HEK293T (cell line): ENCODE results near the gene MICAL2.

Source experiments
- CTCF ChIA-PET: fragments of 350-600 bp; formaldehyde crosslinking; extraction: SDS; loops from one replicate; lab custom pipeline; 2021; ENCODE audit warnings: antibody characterized with exemption, inconsistent platforms; lab: Yijun Ruan, JAX
- POLR2A ChIA-PET: fragments of 350-600 bp; formaldehyde crosslinking; extraction: SDS; loops from one replicate; lab custom pipeline; 2020; ENCODE audit warnings: antibody characterized with exemption, inconsistent platforms; lab: Yijun Ruan, JAX
- DNase-seq: peaks from one replicate; pipeline ENCODE4 v3.0.0; 2012; ENCODE audit warnings: mixed read lengths; ENCODE audit errors: extremely low spot score
- ARNT ChIP-seq: fragments of 450-650 bp; IDR thresholded peaks from 2 replicates; pipeline ENCODE4 v1.6.1; 2017; ENCODE audit warnings: mild to moderate bottlenecking
- BHLHE40 ChIP-seq: fragments of 450-650 bp; IDR thresholded peaks from 2 replicates; pipeline ENCODE4 v1.6.1; 2016; ENCODE audit warnings: mild to moderate bottlenecking, moderate library complexity, borderline replicate concordance
- CTBP1 ChIP-seq: fragments of 450-650 bp; IDR thresholded peaks from 2 replicates; pipeline ENCODE4 v1.6.1; 2016; ENCODE audit warnings: borderline replicate concordance
- ELF4 ChIP-seq: fragments of 450-650 bp; IDR thresholded peaks from 2 replicates; pipeline ENCODE4 v1.6.1; 2017; ENCODE audit warnings: antibody characterized with exemption
- FOXA1 ChIP-seq: fragments of 450-650 bp; IDR thresholded peaks from 2 replicates; pipeline ENCODE4 v1.6.1; 2016; ENCODE audit warnings: mild to moderate bottlenecking
- FOXK2 ChIP-seq: fragments of 450-650 bp; IDR thresholded peaks from 2 replicates; pipeline ENCODE4 v1.6.1; 2016; ENCODE audit warnings: mild to moderate bottlenecking
- FOXM1 ChIP-seq: fragments of 450-650 bp; IDR thresholded peaks from 2 replicates; pipeline ENCODE4 v1.6.1; 2017; ENCODE audit warnings: mild to moderate bottlenecking, borderline replicate concordance
- HDGF ChIP-seq: fragments of 450-650 bp; IDR thresholded peaks from 2 replicates; pipeline ENCODE4 v1.6.1; 2017; ENCODE audit warnings: antibody characterized with exemption, borderline replicate concordance
- L3MBTL2 ChIP-seq: fragments of 450-650 bp; conservative IDR thresholded peaks from 2 replicates; pipeline ENCODE4 v1.6.1; 2016; ENCODE audit warnings: mild to moderate bottlenecking
- LEF1 ChIP-seq: fragments of 450-650 bp; IDR thresholded peaks from 2 replicates; pipeline ENCODE4 v1.6.1; 2017; ENCODE audit warnings: mild to moderate bottlenecking, borderline replicate concordance
- NFRKB ChIP-seq: fragments of 450-650 bp; IDR thresholded peaks from 2 replicates; pipeline ENCODE4 v1.6.1; 2016; ENCODE audit warnings: mild to moderate bottlenecking, moderate library complexity
- SP1 ChIP-seq: fragments of 450-650 bp; IDR thresholded peaks from 2 replicates; pipeline ENCODE4 v1.6.1; 2017
- SUZ12 ChIP-seq: fragments of 450-650 bp; IDR thresholded peaks from 2 replicates; pipeline ENCODE4 v1.6.1; 2016; ENCODE audit warnings: mild to moderate bottlenecking
- TARDBP ChIP-seq: fragments of 450-650 bp; IDR thresholded peaks from 2 replicates; pipeline ENCODE4 v1.6.1; 2016
- ZNF384 ChIP-seq: fragments of 450-650 bp; IDR thresholded peaks from 2 replicates; pipeline ENCODE4 v1.6.1; 2016
- TF ChIP-seq, protein P1 (sequence below): fragments of 450-650 bp; IDR thresholded peaks from 2 replicates; pipeline ENCODE4 v1.6.1; 2016

Gene MICAL2

DNA sequence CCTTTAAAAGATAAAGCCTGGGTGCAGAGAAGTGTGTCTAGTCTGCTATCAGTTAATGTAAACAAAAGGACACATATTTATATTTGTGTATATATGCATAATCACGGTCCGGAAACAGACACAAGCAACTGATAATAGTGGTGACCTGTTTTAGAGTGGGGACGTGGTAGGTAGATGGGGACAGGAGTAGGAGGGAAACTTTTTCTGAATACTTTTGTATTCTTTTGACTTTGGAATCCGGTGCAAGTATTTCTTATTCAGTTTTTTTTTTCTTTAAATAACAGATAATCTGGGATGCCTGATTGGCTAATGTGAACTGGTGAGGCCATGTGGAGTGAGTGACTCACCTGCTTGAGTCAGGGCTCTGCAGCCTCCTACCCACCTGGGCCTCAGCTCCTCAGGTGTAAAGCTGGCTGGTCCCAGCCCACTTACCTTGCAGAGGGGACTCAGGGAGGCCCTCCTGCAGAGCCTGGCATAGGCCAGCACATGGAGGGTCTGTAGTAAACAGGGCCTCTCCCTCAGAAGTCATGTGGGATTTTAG, 15.3 kb downstream of the MICAL2 start:
- DNase-seq = no peak
- ChIA-PET POLR2A (no interaction called here), CTCF (no interaction called here)
- TF ChIP-seq CTBP1 (no peak), FOXM1 (no peak), FOXK2 (no peak), FOXA1 (no peak), ZNF384 (no peak), SP1 (no peak), ARNT (no peak), HDGF (no peak), LEF1 (no peak), BHLHE40 (no peak)
- TF ChIP-seq, protein P1, sequence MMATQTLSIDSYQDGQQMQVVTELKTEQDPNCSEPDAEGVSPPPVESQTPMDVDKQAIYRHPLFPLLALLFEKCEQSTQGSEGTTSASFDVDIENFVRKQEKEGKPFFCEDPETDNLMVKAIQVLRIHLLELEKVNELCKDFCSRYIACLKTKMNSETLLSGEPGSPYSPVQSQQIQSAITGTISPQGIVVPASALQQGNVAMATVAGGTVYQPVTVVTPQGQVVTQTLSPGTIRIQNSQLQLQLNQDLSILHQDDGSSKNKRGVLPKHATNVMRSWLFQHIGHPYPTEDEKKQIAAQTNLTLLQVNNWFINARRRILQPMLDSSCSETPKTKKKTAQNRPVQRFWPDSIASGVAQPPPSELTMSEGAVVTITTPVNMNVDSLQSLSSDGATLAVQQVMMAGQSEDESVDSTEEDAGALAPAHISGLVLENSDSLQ = no peak

- TF ChIP-seq LEF1 (no peak), ZNF384 (no peak), CTBP1 (no peak), NFRKB (no peak), ELF4 (no peak), SP1 (no peak), ARNT (no peak), FOXA1 (no peak), SUZ12 (no peak), BHLHE40 (no peak), L3MBTL2 (no peak), HDGF (no peak)
- TF ChIP-seq, protein P1 = no peak
- CTCF ChIA-PET = no interaction called here
- DNase-seq = no peak
Observed at GRCh38 chr11:12126344-12127019, 16.1 kb downstream of the MICAL2 start.

GRCh38 chr11:12127206-12127898, 17.0 kb downstream of the MICAL2 start:
- CTCF ChIA-PET = interaction anchor here (0.6 kb wide), 1 partner anchor 96 kb away, joined by 5 read pairs; no protein-coding TSS in a partner anchor
- TF ChIP-seq ZNF384 (no peak), ELF4 (no peak), L3MBTL2 (no peak), ARNT (no peak), TARDBP (no peak), FOXM1 (no peak), BHLHE40 (no peak), LEF1 (no peak), FOXA1 (no peak), FOXK2 (no peak), SUZ12 (no peak), HDGF (no peak), SP1 (no peak), NFRKB (no peak), CTBP1 (no peak)
- TF ChIP-seq, protein P1 = no peak
- no peak for DNase-seq
- POLR2A ChIA-PET = no interaction called here

More at GRCh38 chr11:12126344-12127019, 16.1 kb downstream of the MICAL2 start:
- POLR2A ChIA-PET = no interaction called here

- DNase-seq = no peak
- CTCF ChIA-PET = no interaction called here
- POLR2A ChIA-PET = no interaction called here
- TF ChIP-seq L3MBTL2 (no peak), SP1 (no peak), FOXA1 (no peak), BHLHE40 (no peak), SUZ12 (no peak), ELF4 (no peak), CTBP1 (no peak), FOXM1 (no peak), TARDBP (no peak), LEF1 (no peak), FOXK2 (no peak), ZNF384 (no peak)
- TF ChIP-seq, protein P1 = no peak
Observed at GRCh38 chr11:12128301-12128751, 17.9 kb downstream of the MICAL2 start.

GRCh38 chr11:12129227-12129626, 18.8 kb downstream of the MICAL2 start:
- no peak for DNase-seq
- ChIA-PET POLR2A (no interaction called here), CTCF (no interaction called here)
- TF ChIP-seq ARNT (no peak), FOXA1 (no peak), SUZ12 (no peak), FOXM1 (no peak), TARDBP (no peak), LEF1 (no peak), BHLHE40 (no peak), NFRKB (no peak), FOXK2 (no peak), CTBP1 (no peak), L3MBTL2 (no peak), ELF4 (no peak)
- TF ChIP-seq, protein P1 = no peak
